Kasumi-1 (cell line): ENCODE results near the gene B4GALT2.

Source experiments
- DNase-seq, 2 experiments: peaks; one replicate each; lab custom pipeline; 2025; lab: John Stamatoyannopoulos, UW

The B4GALT2 gene

DNA sequence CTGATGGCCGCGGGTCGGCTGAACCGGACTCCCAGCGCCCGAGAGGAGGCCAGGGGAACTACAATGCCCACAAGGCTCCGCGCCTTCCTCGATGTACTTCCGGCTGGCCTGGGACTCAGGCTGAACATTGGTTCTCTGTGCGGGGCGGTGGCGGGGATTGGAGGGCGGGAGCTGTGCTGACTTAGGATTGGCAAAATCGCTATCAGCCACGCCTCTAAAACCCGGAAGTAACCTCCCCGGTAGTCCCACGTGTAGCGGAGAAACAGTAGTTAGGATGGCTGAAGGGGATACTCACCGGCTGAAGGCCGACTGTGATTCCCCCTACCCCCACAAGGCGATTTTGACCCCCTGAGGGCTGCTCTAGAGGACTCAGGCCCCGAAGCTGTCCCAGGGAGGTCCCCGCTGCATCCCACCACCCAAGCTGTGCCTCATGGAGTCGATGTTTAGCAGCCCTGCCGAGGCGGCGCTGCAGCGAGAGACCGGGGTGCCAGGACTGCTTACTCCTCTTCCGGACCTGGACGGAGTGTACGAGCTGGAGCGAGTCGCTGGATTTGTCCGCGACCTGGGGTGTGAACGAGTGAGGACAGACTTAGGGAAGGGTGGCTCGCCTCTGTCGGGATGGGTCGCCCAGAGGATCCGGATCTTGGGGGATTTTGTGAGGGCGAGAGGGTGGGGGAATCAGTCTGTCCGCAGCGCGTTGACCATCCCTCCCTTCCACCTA lies 9.1 kb upstream of the B4GALT2 start, which contains the start of gene DPH2:
DPH2 (plus strand) TSS at position 265 of the 721 bp plus-strand sequence; CDS start at position 431, 166 bp downstream.
- DNase-seq: peak; percentile 98 to 99

DNA sequence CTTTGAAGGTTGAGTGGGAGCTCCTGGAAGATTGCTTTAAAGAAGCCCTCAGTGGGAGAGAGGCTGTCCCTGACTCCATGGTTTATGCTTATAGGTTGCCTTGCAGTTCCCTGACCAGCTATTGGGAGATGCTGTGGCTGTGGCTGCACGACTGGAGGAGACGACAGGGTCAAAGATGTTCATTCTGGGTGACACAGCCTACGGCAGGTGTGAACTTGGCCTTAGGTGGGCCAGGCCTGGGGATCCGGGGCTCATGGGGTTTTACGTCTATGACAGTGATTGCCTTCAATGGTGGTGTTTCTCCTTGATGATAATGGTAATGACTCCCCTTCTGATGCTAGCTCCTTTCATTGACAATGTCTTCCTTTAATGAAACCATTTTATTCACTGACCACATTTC lies 8.5 kb upstream of the B4GALT2 start:
- no peak for DNase-seq

DNA sequence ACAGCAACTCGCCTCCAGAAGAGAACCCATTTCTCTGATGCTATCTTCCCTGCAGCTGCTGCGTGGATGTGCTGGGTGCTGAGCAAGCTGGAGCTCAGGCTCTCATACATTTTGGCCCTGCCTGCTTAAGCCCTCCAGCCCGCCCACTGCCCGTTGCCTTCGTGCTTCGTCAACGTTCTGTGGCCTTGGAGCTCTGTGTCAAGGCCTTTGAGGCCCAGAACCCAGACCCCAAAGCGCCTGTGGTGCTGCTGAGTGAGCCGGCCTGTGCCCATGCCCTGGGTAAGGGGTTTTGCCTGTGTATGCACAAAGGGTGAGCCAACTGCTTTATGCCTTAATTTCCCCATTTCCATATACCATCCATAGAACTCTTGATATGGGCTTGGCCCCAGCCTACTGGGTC lies 8.1 kb upstream of the B4GALT2 start:
- no peak for DNase-seq

DNA sequence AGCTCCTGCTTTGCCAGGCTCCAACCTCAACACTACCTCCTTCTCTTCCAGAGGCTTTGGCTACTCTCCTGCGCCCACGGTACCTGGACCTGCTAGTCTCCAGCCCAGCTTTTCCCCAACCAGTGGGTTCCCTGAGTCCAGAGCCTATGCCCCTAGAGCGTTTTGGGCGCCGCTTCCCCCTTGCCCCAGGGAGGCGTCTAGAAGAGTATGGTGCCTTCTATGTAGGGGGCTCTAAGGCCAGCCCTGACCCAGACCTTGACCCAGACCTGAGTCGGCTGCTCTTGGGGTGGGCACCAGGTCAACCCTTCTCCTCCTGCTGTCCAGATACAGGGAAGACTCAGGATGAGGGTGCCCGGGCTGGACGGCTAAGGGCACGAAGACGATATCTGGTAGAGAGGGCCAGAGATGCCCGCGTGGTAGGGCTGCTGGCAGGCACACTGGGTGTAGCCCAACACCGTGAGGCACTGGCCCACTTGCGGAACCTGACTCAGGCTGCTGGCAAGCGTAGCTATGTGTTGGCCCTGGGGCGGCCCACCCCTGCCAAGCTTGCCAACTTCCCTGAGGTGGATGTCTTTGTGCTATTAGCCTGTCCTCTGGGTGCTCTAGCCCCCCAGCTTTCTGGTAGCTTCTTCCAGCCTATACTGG lies 7.6 kb upstream of the B4GALT2 start:
- no peak for DNase-seq

DNA sequence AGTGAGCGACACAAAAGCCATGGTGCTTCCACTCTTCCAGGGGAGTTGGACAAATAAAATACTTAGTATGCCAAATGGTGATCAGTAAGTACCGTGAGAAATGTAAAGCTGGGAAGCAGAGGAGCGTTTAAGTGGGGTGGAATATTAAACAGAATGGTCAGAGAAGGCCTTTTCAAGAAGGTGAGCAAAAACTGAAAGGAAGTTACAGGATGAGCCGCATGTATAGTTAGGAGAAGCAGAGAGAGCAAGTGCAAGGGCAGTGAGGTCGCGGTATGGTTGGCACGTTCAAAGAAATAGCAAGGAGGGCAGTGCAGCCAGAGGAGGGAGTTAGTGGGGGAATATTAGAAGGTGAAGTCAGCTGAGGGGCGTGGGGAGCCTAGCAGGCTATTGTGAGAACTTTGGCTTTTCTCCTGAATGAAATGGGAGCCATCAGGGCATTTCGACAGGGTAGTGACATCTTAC lies 5.0 kb upstream of the B4GALT2 start:
- DNase-seq: peak; percentile 65 to 69

DNA sequence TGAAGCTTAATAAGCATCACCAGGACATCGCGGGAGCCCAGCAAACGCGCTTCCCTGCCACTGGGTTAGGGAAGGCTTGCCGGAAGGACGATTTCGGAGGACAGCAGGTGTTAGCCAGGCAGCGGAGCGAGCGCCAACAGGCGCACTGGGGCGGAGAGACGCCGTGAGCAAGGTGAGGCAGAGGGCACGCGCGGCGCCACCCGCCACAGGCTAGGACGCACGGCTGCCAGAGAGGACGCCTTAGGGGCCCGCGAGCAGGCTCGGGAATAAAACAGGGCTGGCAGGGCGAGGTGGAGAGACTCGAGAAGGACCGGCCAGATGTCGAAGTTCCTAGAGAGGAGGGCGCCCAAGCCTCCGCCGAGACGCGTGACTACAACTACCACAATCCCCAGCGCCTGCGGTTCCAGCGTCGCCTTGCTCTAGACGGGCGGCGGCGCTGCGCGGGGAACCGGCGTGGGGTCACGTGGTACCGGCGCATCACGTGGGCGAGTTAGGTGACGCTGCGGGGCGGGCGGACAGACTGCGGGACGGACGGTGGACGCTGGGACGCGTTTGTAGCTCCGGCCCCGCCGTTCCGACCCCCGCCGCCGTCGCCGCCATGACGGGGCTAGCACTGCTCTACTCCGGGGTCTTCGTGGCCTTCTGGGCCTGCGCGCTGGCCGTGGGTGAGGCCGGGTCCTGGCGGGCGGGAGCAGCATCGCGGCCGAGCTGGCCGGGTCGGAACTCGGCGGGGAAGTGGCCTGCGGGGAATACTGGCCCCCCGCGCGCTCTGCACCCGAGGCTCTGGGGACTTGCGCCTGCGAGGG lies 4.4 kb upstream of the B4GALT2 start, which contains the start of gene ATP6V0B:
ATP6V0B (plus strand) TSS at position 518 of the 806 bp plus-strand sequence; CDS start at position 599, 81 bp downstream.
- DNase-seq: peak; percentile 94 to 95

DNA sequence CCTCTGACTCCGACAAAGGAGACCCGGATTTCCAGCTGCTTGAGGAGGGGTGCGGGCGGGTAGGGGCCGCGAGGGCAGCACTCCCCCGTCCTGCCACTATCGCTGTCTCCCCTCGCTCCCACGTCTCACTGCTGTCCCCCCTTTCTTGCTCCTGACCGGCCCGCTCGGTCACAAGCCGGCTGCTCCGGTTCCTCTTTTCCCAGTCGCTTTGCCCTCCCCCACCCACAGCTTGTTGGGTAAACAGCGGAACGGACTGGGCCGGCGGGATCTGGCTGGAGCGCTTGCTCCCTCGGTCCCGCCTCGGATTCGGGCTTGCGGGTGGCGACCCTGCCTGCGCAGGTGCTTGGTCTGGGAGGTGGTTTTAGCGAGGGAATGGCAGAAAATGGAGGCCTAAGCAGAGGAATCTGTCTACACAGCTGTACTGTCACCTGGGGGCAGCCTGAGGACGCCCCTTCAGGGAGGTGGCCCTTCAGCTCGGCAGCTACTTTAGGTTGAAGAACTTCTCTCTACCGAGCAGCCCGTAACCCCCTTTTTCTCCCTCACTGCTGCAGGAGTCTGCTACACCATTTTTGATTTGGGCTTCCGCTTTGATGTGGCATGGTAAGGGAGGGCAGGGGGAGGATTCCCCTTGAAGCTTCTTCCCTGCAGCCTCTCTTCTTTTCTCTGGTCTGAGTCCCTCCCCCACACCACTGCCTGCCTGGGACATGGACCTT lies 3.6 kb upstream of the B4GALT2 start:
- peak; percentile 40 to 52 for DNase-seq

DNA sequence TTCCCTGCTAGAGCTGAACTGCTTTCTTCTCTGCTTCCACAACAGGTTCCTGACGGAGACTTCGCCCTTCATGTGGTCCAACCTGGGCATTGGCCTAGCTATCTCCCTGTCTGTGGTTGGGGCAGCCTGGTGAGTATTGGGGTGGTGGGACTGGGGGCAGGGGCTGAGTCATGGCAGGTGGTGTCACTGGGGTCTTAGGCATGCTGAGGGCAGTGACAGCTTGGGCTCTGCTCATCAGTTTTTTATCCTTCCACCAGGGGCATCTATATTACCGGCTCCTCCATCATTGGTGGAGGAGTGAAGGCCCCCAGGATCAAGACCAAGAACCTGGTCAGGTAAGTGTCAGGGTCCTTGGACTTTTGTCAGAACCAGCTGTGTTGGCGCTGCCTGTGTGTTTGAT lies 3.0 kb upstream of the B4GALT2 start:
- DNase-seq: peak in 1 of 2 experiments; percentile 10

DNA sequence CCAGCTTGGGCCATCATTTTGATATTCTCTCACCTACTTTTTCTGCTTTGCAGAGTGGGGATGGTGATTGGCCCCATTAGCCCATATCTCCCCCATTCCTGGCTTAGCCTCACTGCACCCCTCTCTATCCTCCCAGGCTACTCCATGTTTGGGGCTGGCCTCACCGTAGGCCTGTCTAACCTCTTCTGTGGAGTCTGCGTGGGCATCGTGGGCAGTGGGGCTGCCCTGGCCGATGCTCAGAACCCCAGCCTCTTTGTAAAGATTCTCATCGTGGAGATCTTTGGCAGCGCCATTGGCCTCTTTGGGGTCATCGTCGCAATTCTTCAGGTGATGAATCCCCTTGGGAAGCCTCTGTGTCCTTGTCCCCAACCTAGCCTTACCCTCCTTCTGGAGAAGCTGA lies 2.1 kb upstream of the B4GALT2 start:
- DNase-seq: no peak

DNA sequence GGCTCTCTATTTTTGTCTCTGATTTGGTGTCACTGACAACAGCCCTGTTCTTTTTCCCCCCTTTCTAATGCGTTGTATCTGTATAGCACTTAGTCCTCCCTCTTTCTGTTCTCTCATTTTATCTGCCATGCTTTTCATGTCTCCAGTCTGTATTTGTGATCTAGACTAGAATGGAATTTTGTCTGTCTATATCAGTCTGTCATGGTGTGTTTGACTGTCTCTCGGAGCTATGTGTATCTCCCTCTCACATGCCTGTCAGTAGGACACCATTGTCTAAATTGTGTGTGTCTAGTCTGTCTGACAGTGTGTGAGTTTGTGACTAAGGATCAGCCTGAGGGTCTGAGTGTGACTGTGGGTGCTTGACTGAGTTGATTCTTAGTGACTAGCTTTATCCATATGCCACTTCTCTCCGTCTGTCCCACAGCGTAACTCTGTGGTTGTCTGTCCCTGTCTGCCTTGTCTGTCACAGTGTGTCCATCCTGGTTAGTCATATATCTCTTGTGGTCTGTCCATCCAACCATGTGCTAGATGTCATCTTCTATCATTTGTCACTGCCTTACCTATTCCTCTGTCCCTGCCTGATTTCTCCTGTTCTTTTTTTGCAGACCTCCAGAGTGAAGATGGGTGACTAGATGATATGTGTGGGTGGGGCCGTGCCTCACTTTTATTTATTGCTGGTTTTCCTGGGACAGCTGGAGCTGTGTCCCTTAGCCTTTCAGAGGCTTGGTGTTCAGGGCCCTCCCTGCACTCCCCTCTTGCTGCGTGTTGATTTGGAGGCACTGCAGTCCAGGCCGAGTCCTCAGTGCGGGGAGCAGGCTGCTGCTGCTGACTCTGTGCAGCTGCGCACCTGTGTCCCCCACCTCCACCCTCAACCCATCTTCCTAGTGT lies 1.4 kb upstream of the B4GALT2 start:
- DNase-seq: no peak

DNA sequence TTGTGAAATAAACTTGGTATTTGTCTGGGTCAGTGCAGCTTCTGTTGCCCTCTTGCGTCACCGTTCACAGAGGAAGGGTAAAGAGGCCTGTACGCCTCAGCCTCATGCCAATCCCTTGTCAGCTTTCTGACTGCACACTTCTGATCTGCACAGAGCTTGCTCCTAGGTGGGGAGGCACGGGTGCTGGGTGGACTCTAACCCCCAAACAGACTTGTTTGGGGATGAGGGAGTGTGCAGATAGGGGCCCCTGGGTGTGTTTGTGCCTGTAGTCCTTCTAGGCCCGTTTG lies 803 bp upstream of the B4GALT2 start:
- no peak for DNase-seq

DNA sequence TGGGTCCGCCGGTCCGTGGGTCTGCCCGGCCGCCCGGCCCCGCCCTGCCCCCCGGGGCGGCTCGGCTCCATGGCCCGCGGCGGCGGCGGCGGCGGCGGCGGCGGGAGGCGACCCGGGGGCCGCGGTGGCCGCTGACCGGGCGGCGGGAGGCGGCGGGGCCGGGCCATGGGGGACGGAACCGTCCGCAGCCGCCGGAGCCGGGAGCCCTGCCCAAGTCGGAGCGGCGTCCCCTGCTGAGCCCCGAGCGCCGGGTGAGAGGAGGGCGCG lies 184 bp downstream of the B4GALT2 start:
- no peak for DNase-seq

DNA sequence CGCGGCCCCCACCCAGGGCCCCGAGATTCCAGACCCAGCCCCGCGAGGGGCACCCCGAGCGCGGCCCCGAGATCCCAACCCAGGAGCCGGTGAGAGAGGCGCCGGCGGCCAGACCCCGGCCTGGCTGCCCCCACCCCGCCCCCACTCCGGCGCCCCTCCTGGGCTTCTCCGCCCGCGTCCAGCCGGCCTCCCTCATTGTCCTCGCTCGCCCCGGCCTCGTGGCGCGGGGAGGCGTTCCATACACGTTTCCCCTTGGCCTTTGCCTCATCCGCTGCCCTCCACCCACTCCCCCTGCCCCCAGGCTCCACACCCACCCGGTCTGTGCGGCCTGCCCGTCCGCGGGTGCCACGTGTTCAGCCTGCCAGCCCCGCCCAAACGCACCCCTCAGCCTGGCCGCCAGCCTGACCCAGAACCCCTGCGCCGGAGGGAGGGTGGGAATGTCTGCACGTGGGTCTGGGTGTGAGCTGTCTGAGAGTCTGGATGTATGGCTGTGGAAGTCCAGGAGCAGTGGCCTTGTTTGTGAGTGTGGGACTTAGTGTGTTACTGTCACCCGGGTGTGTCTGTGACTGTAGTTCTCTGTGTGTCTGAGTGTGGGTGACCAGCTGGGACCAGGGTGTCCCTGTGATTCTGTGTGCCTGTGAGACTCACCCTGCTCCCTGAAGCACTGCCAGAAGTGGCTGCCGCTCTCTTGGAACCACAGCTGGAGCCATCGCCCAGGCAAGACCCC lies 681 bp downstream of the B4GALT2 start:
- DNase-seq: peak; percentile 20 to 28

DNA sequence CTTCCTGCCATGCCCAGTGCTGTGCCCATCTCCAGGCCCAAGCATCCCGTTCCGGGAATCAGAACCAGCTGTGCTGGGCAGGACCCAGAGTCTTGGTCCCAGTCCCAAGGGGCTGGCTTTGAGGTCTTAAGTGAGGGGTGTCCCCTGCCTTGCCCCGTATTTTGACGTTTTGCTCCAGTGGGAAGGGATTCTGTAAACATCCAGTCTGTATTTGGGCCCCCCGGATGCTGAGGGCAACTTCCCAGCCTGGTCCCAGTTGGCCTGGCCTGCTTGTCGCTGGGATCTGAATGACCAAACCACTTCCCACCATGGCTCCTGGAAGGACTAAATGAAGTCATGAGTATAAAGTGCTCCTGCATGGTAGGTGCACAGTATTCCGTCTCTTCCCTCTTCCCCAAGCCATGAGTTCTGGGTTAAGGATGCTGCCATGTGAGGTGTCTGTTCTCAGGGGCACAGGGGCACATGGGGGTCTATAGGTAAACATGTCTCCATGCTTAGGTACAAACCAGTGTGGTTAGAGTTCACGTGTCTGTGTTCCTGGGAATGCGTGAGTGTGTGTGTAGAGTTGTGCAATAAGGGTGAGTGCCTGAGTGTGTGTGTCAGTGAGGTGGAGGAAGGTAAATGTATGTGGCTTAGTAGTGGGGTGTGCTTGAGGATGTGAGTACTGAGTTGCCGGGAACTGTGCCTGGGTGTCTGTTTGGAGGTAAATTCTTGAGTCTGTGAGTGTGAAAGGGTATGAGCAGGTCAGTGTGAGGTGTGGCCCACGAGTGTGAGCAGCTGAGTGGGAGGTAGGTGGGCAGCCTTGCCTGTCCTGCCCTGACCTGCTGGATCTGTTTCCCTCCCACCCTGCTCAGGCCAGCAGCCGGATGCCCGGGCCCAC lies 1.5 kb downstream of the B4GALT2 start:
- DNase-seq: no peak

DNA sequence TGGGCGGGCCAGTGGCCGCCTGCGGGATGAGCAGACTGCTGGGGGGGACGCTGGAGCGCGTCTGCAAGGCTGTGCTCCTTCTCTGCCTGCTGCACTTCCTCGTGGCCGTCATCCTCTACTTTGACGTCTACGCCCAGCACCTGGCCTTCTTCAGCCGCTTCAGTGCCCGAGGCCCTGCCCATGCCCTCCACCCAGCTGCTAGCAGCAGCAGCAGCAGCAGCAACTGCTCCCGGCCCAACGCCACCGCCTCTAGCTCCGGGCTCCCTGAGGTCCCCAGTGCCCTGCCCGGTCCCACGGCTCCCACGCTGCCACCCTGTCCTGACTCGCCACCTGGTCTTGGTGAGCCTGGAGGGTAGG lies 2.1 kb downstream of the B4GALT2 start:
- DNase-seq: no peak

DNA sequence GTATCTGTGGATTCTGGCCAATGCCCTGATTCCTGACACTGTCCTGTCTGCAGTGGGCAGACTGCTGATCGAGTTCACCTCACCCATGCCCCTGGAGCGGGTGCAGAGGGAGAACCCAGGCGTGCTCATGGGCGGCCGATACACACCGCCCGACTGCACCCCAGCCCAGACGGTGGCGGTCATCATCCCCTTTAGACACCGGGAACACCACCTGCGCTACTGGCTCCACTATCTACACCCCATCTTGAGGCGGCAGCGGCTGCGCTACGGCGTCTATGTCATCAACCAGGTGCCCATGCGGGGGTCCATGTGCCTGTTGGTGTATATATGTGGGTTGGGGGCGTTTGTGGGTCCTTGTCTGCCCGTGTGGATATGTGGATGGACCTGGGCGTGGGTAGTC lies 2.6 kb downstream of the B4GALT2 start:
- no peak for DNase-seq

DNA sequence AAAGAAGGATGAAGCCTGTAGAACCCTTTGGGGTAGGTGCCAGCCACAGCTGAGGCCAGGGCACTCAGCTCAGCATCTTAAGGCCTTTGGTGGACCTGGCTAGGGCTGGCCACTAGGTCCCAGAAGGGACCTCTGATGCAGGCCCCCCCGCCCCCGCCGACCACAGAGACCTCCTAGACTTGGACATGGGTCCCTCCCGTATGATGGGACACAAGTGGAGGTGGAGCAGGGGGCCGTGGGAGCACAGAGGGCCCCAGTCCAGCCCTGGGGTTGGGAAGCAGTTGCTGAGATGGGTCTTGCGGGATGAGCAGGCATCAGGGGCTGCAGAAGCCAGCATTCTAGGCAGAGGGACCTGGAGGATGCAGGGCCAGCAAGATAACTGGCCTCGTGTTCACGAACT lies 3.2 kb downstream of the B4GALT2 start:
- no peak for DNase-seq

DNA sequence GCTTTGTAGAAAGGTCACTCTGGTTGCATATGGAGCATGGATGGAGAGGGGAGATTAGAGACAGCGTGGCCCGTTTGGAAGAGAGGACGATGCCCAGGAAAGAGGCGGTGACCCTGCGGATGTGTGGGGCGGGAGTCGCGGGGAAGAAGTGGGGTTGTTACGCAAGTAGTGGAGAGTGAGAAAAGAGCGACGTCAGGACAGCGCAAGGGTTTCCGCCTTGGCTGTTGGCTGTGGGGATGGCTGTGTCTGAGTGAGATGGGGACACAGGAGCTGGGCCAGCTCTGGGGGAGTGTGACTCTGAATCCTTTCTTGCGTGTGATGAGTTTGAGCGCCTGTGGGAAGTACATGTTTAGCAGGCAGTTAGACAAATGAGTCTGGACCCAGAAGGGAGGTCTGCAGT lies 3.8 kb downstream of the B4GALT2 start:
- no peak for DNase-seq

DNA sequence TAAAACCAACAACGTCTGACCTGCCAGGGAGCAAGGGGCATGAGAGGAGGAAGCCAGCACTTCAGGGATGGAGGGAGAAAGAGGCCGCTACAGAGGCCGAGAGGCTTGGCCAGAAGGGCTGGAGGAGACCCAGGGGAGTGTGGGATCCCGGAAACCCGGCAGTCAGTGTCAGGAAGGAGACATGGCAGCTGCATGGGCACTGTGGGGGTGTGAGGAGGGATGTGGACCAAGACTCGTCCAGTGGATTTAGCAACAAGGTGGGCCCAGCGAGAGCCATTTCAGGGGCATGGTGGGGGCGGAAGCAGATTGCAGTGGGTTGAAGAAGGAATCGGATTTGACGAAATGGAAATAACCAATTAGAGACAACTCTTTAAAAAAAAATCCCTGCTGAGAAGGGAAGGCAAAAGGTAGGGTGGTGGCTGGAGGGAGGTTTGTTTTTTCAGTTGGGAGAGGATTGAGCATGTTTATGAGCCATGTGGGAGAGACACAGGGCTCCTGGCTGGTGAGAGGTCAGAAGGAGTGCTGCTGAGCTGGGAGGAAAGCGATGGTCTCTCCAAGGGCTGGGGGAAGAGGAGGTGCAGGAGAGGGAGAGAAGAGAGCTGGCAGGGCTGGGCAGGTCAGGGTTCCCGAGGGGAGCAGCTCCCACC lies 4.4 kb downstream of the B4GALT2 start:
- no peak for DNase-seq
